Activated CD4-positive, alpha-beta T cell treated with anti-CD3 and anti-CD28 coated beads, Interleukin-2, amount 10 ng/mL, durations not matched to agents 24 days and 14 days (primary cell): ENCODE measurements around the gene BRSK2. TPM values are rescaled to one million over a fixed set of nuclear protein-coding genes. Genes with fewer than 3 reads are reported as not detected.
A peak's percentile ranks its signal among the peaks of the same experiment; 100 is the strongest.
"Not testable (repeated sequence)": the region's sequence is repeated elsewhere in the genome, so short reads cannot be mapped to it uniquely, and the experiment has no call there.

Experiments used
- DNase-seq: peaks from one replicate; pipeline ENCODE4 v3.0.0; 2022
- H3K27ac Mint-ChIP-seq: one replicate; pipeline ENCODE4 v1.8.0; 2022; ENCODE audit warnings: mild to moderate bottlenecking, mixed read lengths
- H3K27me3 Mint-ChIP-seq: one replicate; pipeline ENCODE4 v1.8.0; 2022; ENCODE audit warnings: mixed read lengths
- H3K36me3 Mint-ChIP-seq: one replicate; pipeline ENCODE4 v1.8.0; 2022; ENCODE audit warnings: low read depth, mild to moderate bottlenecking, mixed read lengths
- H3K4me1 Mint-ChIP-seq: one replicate; pipeline ENCODE4 v1.8.0; 2021; ENCODE audit warnings: mixed read lengths
- H3K4me3 Mint-ChIP-seq: one replicate; pipeline ENCODE4 v1.8.0; 2022; ENCODE audit warnings: mild to moderate bottlenecking, moderate library complexity, mixed read lengths
- H3K9me3 Mint-ChIP-seq: one replicate; pipeline ENCODE4 v1.8.0; 2021; ENCODE audit warnings: mixed read lengths
- intact Hi-C: fragments of 100-400 bp; cut with micrococcal nuclease; formaldehyde crosslinking; loops from one replicate; pipeline ENCODE4 v1.15.1; 2023
- total RNA-seq: library from RNA; stranded (reverse); gene quantifications from 2 replicates; pipeline ENCODE4 v1.2.3, GENCODE V29; 2022

Gene BRSK2
- 0.84 and 0.97 TPM in 2 replicates for total RNA-seq

DNA sequence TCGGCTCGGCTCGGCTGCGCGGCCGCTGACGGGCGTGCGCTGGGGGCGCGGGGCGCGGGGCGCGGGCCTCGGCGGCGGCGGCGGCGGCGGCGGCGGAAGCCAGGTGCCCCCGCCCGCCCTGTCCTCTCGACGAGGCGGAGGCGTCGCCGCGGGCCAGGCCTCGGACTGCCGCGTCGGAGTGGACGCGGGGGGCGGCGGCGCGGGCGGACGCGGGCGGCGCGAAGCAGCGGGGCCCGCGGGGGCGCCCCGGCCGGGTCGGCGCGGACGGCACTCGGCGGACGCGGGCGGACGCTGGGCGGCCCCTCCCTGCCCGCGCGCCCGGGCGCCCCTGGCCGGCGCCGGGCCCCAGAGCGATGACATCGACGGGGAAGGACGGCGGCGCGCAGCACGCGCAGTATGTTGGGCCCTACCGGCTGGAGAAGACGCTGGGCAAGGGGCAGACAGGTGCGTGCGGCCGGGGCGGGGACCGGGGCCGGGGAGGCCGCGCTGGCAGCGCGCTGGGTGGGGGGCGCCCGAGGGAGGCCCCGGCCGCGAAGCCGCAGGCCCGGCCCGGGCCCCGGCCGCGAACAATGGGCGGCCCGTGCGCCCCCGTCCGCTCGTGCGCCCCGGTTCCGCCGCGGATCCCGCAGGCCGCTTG is at the start of gene BRSK2:
TSS of gene BRSK2 (plus strand) at position 3 of the 637 bp plus-strand sequence. CDS start at position 354, 351 bp downstream.
- no peak within 1 kb of the TSS for H3K27ac Mint-ChIP-seq
- no peak for DNase-seq
- H3K36me3 Mint-ChIP-seq: no peaks in the 10 kb centered on the region
- H3K4me1 Mint-ChIP-seq: peaks cover 4% of the 10 kb centered on the region
- H3K4me3 Mint-ChIP-seq: peak within 1 kb of the TSS; percentile 59
- intact Hi-C loops: loop anchor here (2.0 to 10.0 kb wide), 2 partner anchors 53 to 185 kb away; partner anchors contain the start of gene DUSP8
- H3K9me3 Mint-ChIP-seq: no peaks in the 10 kb centered on the region
- H3K27me3 Mint-ChIP-seq: peaks cover 42% of the 10 kb centered on the region

DNA sequence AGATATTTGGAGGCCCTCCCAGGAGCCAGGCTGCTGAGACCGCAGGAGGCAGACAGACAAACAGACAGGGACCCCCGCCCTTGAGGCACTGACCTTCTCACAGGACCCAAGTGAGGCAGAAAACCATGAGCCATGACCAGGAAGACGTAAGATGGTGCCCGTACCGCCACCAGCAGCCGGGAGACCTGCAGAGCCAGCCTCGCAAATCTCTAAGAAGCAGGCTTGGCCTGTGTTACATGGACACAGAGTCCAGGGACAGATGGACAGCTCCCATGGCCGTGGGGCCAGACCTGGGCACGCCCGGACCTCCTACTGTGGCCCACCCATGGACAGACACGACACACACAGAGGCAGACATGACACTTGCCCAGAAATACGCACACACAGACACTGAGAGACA is 49.6 kb upstream of the BRSK2 start:
- Mint-ChIP-seq H3K9me3 (peaks cover 4% of the 10 kb centered on the region), H3K4me3 (no peak overlapping the region), H3K4me1 (peaks cover 11% of the 10 kb centered on the region), H3K27me3 (peaks cover 15% of the 10 kb centered on the region), H3K36me3 (no peaks in the 10 kb centered on the region), H3K27ac (no peak overlapping the region)
- intact Hi-C loops: no loop called here
- DNase-seq: no peak

DNA sequence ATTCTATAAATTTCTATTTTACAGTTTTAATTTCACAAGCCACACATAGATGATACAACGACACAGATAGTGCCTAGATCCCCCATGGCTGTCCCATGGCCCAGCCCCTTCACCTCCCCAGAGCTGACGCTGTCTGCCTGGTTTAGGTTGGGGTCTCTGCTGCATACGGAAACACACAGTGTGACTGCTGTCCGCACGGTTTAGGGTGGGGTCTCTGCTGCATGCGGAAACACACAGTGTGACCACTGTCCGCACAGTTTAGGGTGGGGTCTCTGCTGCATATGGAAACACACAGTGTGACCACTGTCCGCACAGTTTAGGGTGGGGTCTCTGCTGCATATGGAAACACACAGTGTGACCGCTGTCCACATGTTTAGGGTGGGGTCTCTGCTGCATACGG is 48.5 kb upstream of the BRSK2 start:
- H3K36me3 Mint-ChIP-seq, H3K27ac Mint-ChIP-seq, H3K9me3 Mint-ChIP-seq, intact Hi-C loops, H3K27me3 Mint-ChIP-seq, H3K4me1 Mint-ChIP-seq, H3K4me3 Mint-ChIP-seq, DNase-seq: not testable (repeated sequence)

DNA sequence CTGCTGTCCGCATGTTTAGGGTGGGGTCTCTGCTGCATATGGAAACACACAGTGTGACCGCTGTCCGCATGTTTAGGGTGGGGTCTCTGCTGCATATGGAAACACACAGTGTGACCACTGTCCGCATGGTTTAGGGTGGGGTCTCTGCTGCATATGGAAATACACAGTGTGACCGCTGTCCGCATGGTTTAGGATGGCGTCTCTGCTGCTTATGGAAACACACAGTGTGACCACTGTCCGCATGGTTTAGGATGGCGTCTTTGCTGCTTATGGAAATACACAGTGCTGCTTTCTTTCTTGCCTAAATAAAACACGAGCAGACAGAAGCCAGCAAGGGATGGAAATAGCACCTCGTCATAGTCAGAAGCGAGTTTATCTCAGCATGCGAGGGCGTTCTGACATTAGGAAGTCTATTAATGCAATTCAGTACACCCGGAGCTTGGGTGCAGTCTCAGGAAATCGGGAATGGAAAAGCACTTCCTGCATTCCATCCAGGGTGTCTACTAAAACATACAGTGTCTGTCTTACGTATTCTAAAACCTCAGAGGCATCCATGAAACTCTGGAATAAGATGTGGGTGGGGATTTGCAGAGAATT is 47.7 kb upstream of the BRSK2 start:
- H3K9me3 Mint-ChIP-seq: peaks cover 4% of the 10 kb centered on the region
- no peak for DNase-seq
- H3K36me3 Mint-ChIP-seq: no peaks in the 10 kb centered on the region
- intact Hi-C loops: no loop called here
- H3K27ac Mint-ChIP-seq: no peak overlapping the region
- no peak overlapping the region for H3K4me3 Mint-ChIP-seq
- H3K4me1 Mint-ChIP-seq: peaks cover 2% of the 10 kb centered on the region
- peaks cover 8% of the 10 kb centered on the region for H3K27me3 Mint-ChIP-seq

DNA sequence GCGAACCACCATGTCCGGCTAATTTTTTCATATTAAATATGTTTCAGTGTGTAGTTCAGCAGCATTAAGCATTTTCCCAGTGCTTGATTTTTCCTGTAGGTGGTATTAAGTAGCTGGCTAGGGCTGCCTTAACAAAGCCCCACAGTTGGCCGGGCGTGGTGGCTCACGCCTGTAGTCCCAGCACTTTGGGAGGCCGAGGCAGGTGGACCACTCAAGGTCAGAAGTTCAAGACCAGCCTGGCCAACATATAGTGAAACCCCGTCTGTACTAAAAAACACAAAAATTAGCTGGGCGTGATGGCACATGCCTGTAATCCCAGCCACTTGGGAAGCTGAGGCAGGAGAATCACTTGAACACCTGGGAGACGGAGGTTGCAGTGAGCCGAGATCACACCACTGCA is 46.8 kb upstream of the BRSK2 start:
- intact Hi-C loops: no loop called here
- no peak overlapping the region for H3K4me3 Mint-ChIP-seq
- no peaks in the 10 kb centered on the region for H3K36me3 Mint-ChIP-seq
- peaks cover 5% of the 10 kb centered on the region for H3K27me3 Mint-ChIP-seq
- H3K9me3 Mint-ChIP-seq: peaks cover under 1% of the 10 kb centered on the region
- no peak overlapping the region for H3K27ac Mint-ChIP-seq
- DNase-seq: no peak
- H3K4me1 Mint-ChIP-seq: no peaks in the 10 kb centered on the region

DNA sequence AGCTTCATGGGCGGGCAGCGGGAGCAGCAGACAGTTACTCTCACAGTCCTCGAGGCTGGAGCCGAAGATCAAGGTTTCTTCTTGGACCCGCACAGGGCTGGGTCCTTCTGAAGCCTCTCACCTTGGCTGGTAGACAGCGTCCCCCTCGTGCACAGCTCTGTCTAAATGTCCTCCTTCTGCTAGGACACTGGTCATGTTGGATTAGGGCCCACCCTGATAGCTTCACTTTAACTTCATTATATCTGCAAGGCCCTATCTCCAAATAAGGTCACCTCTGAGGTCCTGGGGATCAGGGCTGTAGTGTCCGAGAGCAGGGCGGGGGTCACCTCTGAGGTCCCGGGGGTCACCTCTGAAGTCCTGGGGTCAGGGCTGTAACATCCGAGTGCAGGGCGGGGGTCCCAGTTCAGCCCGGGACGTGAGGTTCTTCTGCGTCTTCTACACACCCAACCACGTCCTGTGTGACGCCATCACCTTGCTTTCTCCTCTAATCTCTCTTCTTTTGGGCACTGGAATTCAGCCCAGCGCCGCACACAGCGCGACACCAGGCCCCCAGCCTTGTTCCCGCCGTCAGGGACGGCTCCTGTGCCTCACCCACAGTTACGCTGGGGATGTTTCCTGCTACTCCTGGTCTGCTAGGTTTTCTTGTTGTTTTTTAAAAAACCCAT is 46.2 kb upstream of the BRSK2 start:
- intact Hi-C loops: no loop called here
- no peak overlapping the region for H3K4me3 Mint-ChIP-seq
- no peaks in the 10 kb centered on the region for H3K27me3 Mint-ChIP-seq
- H3K4me1 Mint-ChIP-seq: no peaks in the 10 kb centered on the region
- no peak overlapping the region for H3K27ac Mint-ChIP-seq
- H3K9me3 Mint-ChIP-seq: no peaks in the 10 kb centered on the region
- DNase-seq: no peak
- no peaks in the 10 kb centered on the region for H3K36me3 Mint-ChIP-seq

DNA sequence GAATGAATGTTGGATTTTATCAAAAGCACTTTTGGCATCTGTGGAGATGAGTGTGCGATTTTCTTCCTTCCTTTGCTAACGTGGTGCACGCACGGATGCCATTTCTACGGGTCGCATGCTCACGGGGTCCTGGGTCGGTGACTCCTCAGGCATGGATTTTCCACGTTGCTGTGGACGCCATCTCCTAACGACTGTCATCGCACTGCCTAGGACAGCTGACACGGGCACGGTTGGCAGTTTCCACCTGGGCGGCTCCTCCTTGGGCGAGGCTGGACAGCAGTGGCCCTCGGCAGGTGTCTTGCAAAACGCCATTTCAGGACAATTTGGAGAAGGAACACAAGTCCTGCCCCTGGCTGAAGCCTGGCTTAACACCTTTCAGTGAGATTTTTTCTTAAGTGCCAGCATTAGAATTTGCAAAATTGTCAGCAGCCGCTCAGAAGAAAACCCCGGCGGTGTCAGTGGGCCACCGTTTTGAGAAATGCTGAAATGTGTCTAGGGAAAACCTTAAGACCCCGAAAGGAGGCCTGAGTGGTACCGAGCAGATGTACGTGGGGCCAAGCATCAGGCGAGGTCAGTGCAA is 45.6 kb upstream of the BRSK2 start:
- no peaks in the 10 kb centered on the region for H3K9me3 Mint-ChIP-seq
- no peak overlapping the region for H3K4me3 Mint-ChIP-seq
- H3K4me1 Mint-ChIP-seq: no peaks in the 10 kb centered on the region
- no peak overlapping the region for H3K27ac Mint-ChIP-seq
- intact Hi-C loops: no loop called here
- no peaks in the 10 kb centered on the region for H3K27me3 Mint-ChIP-seq
- DNase-seq: no peak
- H3K36me3 Mint-ChIP-seq: no peaks in the 10 kb centered on the region

DNA sequence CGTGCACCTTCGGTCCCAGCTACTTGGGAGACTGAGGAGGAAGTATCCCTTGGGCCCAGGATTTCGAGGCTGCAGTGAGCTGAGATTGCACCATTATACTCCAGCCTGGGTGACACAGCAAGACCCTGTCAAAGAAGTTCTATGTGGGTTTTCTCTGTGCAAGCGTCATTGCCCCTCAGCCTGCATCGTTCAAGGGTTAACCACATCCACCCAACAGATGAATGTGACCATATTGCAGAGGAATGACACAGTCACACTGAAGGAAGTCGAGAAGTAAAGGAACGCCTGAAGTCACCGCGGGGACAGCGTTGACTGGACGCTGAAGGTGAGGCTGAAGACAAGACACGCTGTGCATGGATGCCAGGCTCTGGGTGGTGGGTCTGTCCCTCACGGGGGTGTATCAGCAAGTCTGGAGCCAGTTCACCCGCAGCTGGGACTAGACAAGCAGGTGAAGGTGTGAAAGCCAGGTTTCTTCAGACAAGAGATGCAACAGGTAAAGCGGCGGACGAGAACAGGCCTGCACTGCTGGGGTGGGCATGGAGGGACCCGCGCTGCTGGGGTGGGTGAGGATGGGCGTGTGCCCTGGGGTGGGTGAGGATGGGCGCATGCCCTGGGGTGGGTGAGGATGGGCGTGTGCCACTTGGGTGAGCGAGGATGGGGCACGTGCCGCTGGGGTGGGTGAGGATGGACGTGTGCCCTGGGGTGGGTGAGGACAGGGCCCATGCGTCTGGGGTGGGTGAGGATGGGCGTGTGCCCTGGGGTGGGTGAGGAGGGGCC is 43.8 kb upstream of the BRSK2 start:
- Mint-ChIP-seq H3K36me3 (no peaks in the 10 kb centered on the region), H3K4me3 (no peak overlapping the region), H3K9me3 (no peaks in the 10 kb centered on the region), H3K27ac (no peak overlapping the region), H3K27me3 (no peaks in the 10 kb centered on the region), H3K4me1 (no peaks in the 10 kb centered on the region)
- intact Hi-C loops: no loop called here
- no peak for DNase-seq

DNA sequence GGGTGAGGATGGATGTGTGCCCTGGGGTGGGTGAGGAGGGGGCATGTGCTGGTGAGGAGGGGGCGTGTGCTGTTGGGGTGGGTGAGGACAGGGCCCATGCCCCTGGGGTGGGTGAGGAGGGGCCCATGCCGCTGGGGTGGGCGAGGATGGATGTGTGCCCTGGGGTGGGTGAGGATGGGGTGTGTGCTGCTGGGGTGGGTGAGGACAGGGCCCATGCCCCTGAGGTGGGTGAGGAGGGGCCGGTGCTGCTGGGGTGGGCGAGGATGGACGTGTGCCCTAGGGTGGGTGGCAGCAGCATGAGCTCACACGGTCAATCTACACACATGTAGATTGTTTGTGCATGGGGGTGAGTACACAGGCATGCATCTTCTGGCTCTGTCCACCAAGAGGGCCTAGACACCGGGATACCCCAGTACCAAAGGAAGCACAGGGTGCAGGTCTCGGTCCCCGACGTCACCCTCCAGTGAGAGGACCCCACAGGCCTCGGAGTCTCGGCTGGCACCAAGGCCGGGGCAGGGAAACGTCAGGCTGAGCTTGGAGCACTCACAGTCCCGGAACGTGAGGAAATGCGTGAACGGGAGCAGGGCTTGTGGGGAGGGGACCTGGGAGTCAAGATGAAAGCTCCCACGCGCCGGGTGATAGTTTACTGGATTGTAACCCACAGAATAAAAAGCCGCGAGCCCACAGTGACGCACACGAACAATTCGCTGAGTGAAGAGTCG is 42.9 kb upstream of the BRSK2 start:
- no peaks in the 10 kb centered on the region for H3K27me3 Mint-ChIP-seq
- H3K4me3 Mint-ChIP-seq: no peak overlapping the region
- no peaks in the 10 kb centered on the region for H3K9me3 Mint-ChIP-seq
- H3K27ac Mint-ChIP-seq: no peak overlapping the region
- no peaks in the 10 kb centered on the region for H3K4me1 Mint-ChIP-seq
- no peaks in the 10 kb centered on the region for H3K36me3 Mint-ChIP-seq
- intact Hi-C loops: no loop called here
- DNase-seq: no peak

DNA sequence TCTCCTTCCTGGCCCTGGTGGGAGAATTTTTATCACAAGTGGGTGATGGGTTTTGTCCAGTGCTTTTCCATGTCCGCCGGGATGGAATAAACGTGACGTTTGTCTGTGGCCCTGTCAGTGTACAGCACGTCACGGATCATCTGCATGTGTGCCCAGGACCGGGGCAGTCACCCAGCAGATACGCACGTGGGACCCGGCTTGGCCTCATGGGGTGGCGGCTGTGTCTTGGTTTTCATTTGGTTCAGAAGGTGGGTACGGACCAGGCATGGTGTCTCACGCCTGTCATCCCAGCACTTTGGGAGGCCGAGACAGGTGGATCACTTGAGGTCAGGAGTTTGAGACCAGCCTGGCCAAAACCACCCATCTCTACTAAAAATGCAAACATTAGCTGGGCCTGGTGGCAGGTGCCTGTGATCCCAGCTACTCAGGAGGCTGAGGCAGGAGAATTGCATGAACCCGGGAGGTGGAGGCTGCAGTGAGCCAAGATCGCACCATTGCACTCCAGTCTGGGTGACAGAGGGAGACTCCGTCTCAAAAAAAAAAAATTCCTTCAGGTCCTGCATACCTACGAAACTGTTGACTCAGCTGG is 42.2 kb upstream of the BRSK2 start:
- intact Hi-C loops, H3K27me3 Mint-ChIP-seq, H3K9me3 Mint-ChIP-seq, H3K27ac Mint-ChIP-seq, DNase-seq, H3K4me1 Mint-ChIP-seq, H3K36me3 Mint-ChIP-seq, H3K4me3 Mint-ChIP-seq: not testable (repeated sequence)

DNA sequence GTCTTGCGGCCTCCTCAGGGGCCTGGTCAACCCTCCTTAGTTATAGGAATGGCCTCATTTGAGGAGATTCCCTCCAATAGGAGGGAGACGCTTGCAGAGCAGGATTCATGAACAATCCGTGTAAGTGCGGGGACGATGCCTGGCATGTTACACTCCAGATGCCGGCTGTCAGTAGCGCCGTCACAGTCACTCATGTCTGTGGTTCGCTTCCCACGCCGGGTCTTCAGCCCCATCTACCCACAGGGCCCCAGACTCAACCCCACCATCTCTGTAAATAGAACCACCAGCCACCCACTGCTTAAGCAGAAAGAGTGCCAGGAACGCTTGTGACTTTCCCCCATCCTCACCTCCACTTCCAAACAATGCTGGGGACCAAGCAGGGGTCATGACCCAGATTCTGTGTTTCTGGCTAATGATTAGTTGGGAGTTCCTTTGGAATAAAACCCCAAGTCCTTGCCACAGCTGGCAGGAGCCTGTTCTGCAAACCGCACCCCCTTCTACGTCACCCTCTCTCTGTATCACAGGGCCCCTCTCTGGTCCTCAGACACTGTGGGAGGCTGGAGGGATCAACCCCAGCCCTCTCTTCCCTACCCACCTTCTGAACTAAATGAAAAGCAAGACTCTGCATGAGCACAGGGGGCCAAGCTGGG is 41.5 kb upstream of the BRSK2 start:
- Mint-ChIP-seq H3K9me3 (no peaks in the 10 kb centered on the region), H3K27me3 (no peaks in the 10 kb centered on the region), H3K4me1 (no peaks in the 10 kb centered on the region), H3K27ac (no peak overlapping the region), H3K4me3 (no peak overlapping the region), H3K36me3 (no peaks in the 10 kb centered on the region)
- no peak for DNase-seq
- intact Hi-C loops: no loop called here

DNA sequence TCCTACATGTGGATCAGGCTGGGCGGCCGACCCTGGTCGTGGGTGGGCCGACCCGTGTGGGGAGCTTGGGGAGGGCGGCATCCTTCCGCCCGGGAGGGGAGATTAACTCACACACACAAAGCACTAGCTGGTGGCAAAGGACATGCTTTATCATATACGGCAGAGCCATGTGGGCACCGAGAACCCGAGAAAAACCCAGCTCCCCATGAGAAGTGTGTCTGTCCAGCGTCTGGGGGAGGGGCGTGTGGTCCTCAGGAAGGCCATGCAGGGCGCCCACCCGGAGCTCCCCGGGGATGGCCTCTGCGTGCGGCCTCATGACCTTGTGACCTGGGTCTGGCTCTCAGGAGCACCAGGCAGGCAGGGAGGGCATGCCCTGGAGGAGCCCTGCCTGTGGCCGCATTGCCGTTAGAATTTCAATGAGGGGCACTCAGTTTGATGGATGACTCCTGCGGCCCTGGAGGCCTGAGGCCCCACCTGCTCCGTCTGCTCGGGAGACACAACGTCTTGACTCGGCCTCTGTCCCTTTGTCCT is 40.9 kb upstream of the BRSK2 start:
- no peak overlapping the region for H3K27ac Mint-ChIP-seq
- H3K4me1 Mint-ChIP-seq: no peaks in the 10 kb centered on the region
- intact Hi-C loops: no loop called here
- H3K9me3 Mint-ChIP-seq: no peaks in the 10 kb centered on the region
- H3K4me3 Mint-ChIP-seq: no peak overlapping the region
- H3K27me3 Mint-ChIP-seq: no peaks in the 10 kb centered on the region
- no peaks in the 10 kb centered on the region for H3K36me3 Mint-ChIP-seq
- DNase-seq: no peak
